ENCODE measurements around the gene MMP17. TPM values are rescaled to one million over a fixed set of nuclear protein-coding genes. Genes with fewer than 3 reads are reported as not detected.

MMP17 gene
- polyA plus RNA-seq, 1 donor (not counting 4 experiments of a cell fraction or from before 2014, with no cell fraction given): 2.3 TPM

DNA sequence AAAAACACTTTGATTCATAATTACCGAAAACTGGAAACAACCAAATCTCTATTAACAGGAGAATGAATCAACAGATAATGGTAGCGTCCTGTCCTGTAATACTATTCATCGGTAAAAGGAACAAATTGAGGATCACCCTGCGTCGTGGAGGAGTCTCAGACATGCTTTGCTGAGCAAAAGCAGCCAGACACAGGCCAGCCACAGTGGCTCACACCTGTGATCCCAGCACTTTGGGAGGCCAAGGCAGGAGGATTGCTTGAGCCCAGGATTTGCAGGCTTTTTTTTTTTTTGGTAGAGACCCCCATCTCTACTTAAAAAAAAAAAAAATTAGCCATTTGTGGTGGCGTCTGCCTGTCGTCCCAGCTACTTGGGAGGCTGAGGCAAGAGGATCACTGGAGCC, 34.1 kb upstream of the MMP17 start:
- Histone ChIP-seq H4K20me1 (ENCODE audit: control insufficient read depth, extremely low read depth, insufficient read depth, low read length) (no peaks in the 10 kb centered on the region), H3K27me3 (ENCODE audit: control insufficient read depth, extremely low read depth, insufficient read depth, low read length) (no peaks in the 10 kb centered on the region), H3K27ac (ENCODE audit: control insufficient read depth, insufficient read depth, low read length) (no peak overlapping the region), H3K36me3 (ENCODE audit: control insufficient read depth in 2 of 2, extremely low read depth in 1 of 2, insufficient read depth in 2 of 2, low read length in 2 of 2) (peaks cover 8 to 9% of the 10 kb centered on the region in 2 experiments), H3K4me2 (ENCODE audit: control insufficient read depth, extremely low read depth, insufficient read depth, low read depth, low read length) (no peak overlapping the region), H3K9ac (ENCODE audit: control insufficient read depth, extremely low read depth, insufficient read depth, low read length) (no peak overlapping the region), H3K9me1 (ENCODE audit: control insufficient read depth, extremely low read depth, insufficient read depth, low read length) (no peaks in the 10 kb centered on the region), H3K79me2 (ENCODE audit: control insufficient read depth, insufficient read depth, low read length) (no peaks in the 10 kb centered on the region), H3K4me1 (ENCODE audit: control insufficient read depth, extremely low read depth, insufficient read depth, low read length) (peaks cover 14% of the 10 kb centered on the region), H2AFZ (ENCODE audit: control insufficient read depth, low read length) (no peak overlapping the region), H3K4me3 (ENCODE audit: control insufficient read depth in 2 of 3, extremely low read depth in 1 of 3, insufficient read depth in 2 of 3, low read depth in 1 of 3, low read length in 3 of 3) (no peak overlapping the region), H3K9me3 (ENCODE audit: control insufficient read depth, low read depth, low read length) (no peaks in the 10 kb centered on the region)
- dilution Hi-C loops (cut with MboI; ENCODE audit: extremely low pct_ligation_motif_present, low sequenced_read_pairs): no loop called here
- TF ChIP-seq EZH2 (IDR thresholded peaks at IDR 0.05; ENCODE audit: low read length): no peak
- TF ChIP-seq, protein P1, sequence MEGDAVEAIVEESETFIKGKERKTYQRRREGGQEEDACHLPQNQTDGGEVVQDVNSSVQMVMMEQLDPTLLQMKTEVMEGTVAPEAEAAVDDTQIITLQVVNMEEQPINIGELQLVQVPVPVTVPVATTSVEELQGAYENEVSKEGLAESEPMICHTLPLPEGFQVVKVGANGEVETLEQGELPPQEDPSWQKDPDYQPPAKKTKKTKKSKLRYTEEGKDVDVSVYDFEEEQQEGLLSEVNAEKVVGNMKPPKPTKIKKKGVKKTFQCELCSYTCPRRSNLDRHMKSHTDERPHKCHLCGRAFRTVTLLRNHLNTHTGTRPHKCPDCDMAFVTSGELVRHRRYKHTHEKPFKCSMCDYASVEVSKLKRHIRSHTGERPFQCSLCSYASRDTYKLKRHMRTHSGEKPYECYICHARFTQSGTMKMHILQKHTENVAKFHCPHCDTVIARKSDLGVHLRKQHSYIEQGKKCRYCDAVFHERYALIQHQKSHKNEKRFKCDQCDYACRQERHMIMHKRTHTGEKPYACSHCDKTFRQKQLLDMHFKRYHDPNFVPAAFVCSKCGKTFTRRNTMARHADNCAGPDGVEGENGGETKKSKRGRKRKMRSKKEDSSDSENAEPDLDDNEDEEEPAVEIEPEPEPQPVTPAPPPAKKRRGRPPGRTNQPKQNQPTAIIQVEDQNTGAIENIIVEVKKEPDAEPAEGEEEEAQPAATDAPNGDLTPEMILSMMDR (optimal IDR thresholded peaks at IDR 0.05 in 1 of 3, IDR thresholded peaks at IDR 0.05 in 1 of 3, conservative IDR thresholded peaks at IDR 0.05 in 1 of 3; ENCODE audit: extremely low read depth in 1 of 3, insufficient read depth in 2 of 3, low read length in 3 of 3): no peak
- DNase-seq (ENCODE audit: low read depth, low spot score): no peak
- no peak for FAIRE-seq

DNA sequence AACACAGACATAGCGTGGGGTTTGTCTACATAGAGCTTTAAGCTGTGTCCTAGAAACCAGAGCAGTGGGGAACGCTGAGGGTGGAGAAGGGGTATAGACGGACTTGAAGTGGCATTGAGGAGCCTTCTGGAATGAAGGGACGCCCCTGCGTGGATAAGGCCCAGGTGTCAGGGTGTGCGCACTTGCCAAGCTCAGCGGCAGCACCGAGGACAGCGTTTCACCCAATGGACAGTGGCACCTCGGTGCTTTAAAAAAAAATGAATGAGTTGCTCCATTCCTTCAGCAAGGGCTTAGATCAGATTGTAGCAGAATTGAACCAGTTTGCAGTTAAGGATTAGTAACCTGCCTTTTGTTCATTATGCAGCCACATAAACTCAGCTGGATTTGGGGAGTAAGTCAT, 33.6 kb upstream of the MMP17 start:
- DNase-seq (ENCODE audit: low read depth, low spot score) (no peak), FAIRE-seq (no peak)
- Histone ChIP-seq H3K9me3 (ENCODE audit: control insufficient read depth, low read depth, low read length) (no peaks in the 10 kb centered on the region), H3K9ac (ENCODE audit: control insufficient read depth, extremely low read depth, insufficient read depth, low read length) (no peak overlapping the region), H3K9me1 (ENCODE audit: control insufficient read depth, extremely low read depth, insufficient read depth, low read length) (no peaks in the 10 kb centered on the region), H3K4me2 (ENCODE audit: control insufficient read depth, extremely low read depth, insufficient read depth, low read depth, low read length) (no peak overlapping the region), H3K27me3 (ENCODE audit: control insufficient read depth, extremely low read depth, insufficient read depth, low read length) (no peaks in the 10 kb centered on the region), H3K27ac (ENCODE audit: control insufficient read depth, insufficient read depth, low read length) (no peak overlapping the region), H2AFZ (ENCODE audit: control insufficient read depth, low read length) (no peak overlapping the region), H3K4me3 (ENCODE audit: control insufficient read depth in 2 of 3, extremely low read depth in 1 of 3, insufficient read depth in 2 of 3, low read depth in 1 of 3, low read length in 3 of 3) (no peak overlapping the region), H3K4me1 (ENCODE audit: control insufficient read depth, extremely low read depth, insufficient read depth, low read length) (peaks cover 14% of the 10 kb centered on the region), H3K79me2 (ENCODE audit: control insufficient read depth, insufficient read depth, low read length) (no peaks in the 10 kb centered on the region), H3K36me3 (ENCODE audit: control insufficient read depth in 2 of 2, extremely low read depth in 1 of 2, insufficient read depth in 2 of 2, low read length in 2 of 2) (peaks cover 10 to 12% of the 10 kb centered on the region in 2 experiments), H4K20me1 (ENCODE audit: control insufficient read depth, extremely low read depth, insufficient read depth, low read length) (no peaks in the 10 kb centered on the region)
- TF ChIP-seq EZH2 (IDR thresholded peaks at IDR 0.05; ENCODE audit: low read length): no peak
- dilution Hi-C loops (cut with MboI; ENCODE audit: extremely low pct_ligation_motif_present, low sequenced_read_pairs): no loop called here

DNA sequence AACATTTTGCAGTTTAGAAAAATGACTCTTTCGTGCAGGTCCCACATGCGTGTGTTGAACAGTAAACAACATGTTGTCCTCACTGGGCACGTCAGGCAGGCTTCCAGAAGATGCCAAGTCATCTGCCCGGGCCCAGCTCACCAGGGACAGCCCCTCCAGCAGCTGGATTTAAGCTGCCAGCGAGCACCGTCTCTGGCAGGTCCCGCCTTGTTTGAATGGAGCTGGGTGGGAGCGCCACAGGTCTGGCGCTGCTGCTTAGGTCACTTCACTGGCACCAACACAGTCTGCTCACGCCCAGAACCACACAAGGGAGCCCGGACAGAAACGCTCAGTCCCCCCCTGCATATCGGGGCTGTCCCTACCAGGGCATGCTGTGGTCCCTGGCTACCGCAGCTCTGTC, 33.1 kb upstream of the MMP17 start:
- Histone ChIP-seq H2AFZ (ENCODE audit: control insufficient read depth, low read length) (no peak overlapping the region), H3K9me1 (ENCODE audit: control insufficient read depth, extremely low read depth, insufficient read depth, low read length) (no peaks in the 10 kb centered on the region), H3K4me1 (ENCODE audit: control insufficient read depth, extremely low read depth, insufficient read depth, low read length) (peaks cover 14% of the 10 kb centered on the region), H3K9me3 (ENCODE audit: control insufficient read depth, low read depth, low read length) (no peaks in the 10 kb centered on the region), H3K36me3 (ENCODE audit: control insufficient read depth in 2 of 2, extremely low read depth in 1 of 2, insufficient read depth in 2 of 2, low read length in 2 of 2) (peaks cover 9 to 10% of the 10 kb centered on the region in 2 experiments), H3K9ac (ENCODE audit: control insufficient read depth, extremely low read depth, insufficient read depth, low read length) (no peak overlapping the region), H3K27me3 (ENCODE audit: control insufficient read depth, extremely low read depth, insufficient read depth, low read length) (no peaks in the 10 kb centered on the region), H3K79me2 (ENCODE audit: control insufficient read depth, insufficient read depth, low read length) (no peaks in the 10 kb centered on the region), H3K4me3 (ENCODE audit: control insufficient read depth in 2 of 3, extremely low read depth in 1 of 3, insufficient read depth in 2 of 3, low read depth in 1 of 3, low read length in 3 of 3) (no peak overlapping the region), H4K20me1 (ENCODE audit: control insufficient read depth, extremely low read depth, insufficient read depth, low read length) (no peaks in the 10 kb centered on the region), H3K27ac (ENCODE audit: control insufficient read depth, insufficient read depth, low read length) (no peak overlapping the region), H3K4me2 (ENCODE audit: control insufficient read depth, extremely low read depth, insufficient read depth, low read depth, low read length) (no peak overlapping the region)
- FAIRE-seq (no peak), DNase-seq (ENCODE audit: low read depth, low spot score) (no peak)
- dilution Hi-C loops (cut with MboI; ENCODE audit: extremely low pct_ligation_motif_present, low sequenced_read_pairs): no loop called here
- no peak for TF ChIP-seq EZH2 (IDR thresholded peaks at IDR 0.05; ENCODE audit: low read length)
- TF ChIP-seq, protein P1 (optimal IDR thresholded peaks at IDR 0.05 in 1 of 3, IDR thresholded peaks at IDR 0.05 in 1 of 3, conservative IDR thresholded peaks at IDR 0.05 in 1 of 3; ENCODE audit: extremely low read depth in 1 of 3, insufficient read depth in 2 of 3, low read length in 3 of 3): no peak
